Astrocyte (in vitro differentiated cells and primary cell): ENCODE data around the gene RNASEL. TPM values are rescaled to one million over a fixed set of nuclear protein-coding genes. Genes with fewer than 3 reads are reported as not detected.

ENCODE experiments used
- DNase-seq: peaks from one replicate; pipeline ENCODE4 v3.0.0-alpha.2; 2010; ENCODE audit warnings: low read depth
- FAIRE-seq: peaks from 2 replicates; lab custom pipeline; 2011; peaks lifted over from hg19 to GRCh38; lab: Jason Lieb, UNC
- H2AFZ ChIP-seq: 2 replicates; pipeline ENCODE4 v1.6.0; 2012; ENCODE audit warnings: low read depth, low read length, inconsistent platforms
- H3K27ac ChIP-seq: 2 replicates; pipeline ENCODE4 v1.5.1; 2011; ENCODE audit warnings: low read depth, low read length, inconsistent platforms
- H3K27me3 ChIP-seq: 2 replicates; pipeline ENCODE4 v1.6.0; 2011; ENCODE audit warnings: low read length, inconsistent platforms; ENCODE audit not compliant: insufficient read depth
- H3K36me3 ChIP-seq: 2 replicates; pipeline ENCODE4 v1.5.1; 2011; ENCODE audit warnings: low read length, inconsistent platforms; ENCODE audit not compliant: insufficient read depth
- H3K4me1 ChIP-seq: 2 replicates; pipeline ENCODE4 v1.5.1; 2011; ENCODE audit warnings: low read length, inconsistent platforms; ENCODE audit not compliant: insufficient read depth
- H3K4me2 ChIP-seq: 2 replicates; pipeline ENCODE4 v1.6.0; 2012; ENCODE audit warnings: low read length, inconsistent platforms
- H3K4me3 ChIP-seq: 2 replicates; pipeline ENCODE4 v1.5.1; 2011; ENCODE audit warnings: low read depth, mild to moderate bottlenecking, low read length, inconsistent platforms; ENCODE audit not compliant: insufficient read depth
- H3K79me2 ChIP-seq: 2 replicates; pipeline ENCODE4 v1.6.0; 2012; ENCODE audit warnings: mild to moderate bottlenecking, low read length, inconsistent platforms; ENCODE audit not compliant: insufficient read depth
- H3K9ac ChIP-seq: 2 replicates; pipeline ENCODE4 v1.6.0; 2012; ENCODE audit warnings: mild to moderate bottlenecking, low read length, inconsistent platforms
- H3K9me3 ChIP-seq: 2 replicates; pipeline ENCODE4 v1.5.1; 2012; ENCODE audit warnings: low read depth, mild to moderate bottlenecking, low read length, inconsistent platforms; ENCODE audit not compliant: insufficient read depth
- H4K20me1 ChIP-seq: 2 replicates; pipeline ENCODE4 v1.6.0; 2012; ENCODE audit warnings: low read length, inconsistent platforms; ENCODE audit not compliant: insufficient read depth
- H3K27ac Mint-ChIP-seq: one replicate; pipeline ENCODE4 v1.8.0; 2021; ENCODE audit warnings: mild to moderate bottlenecking, mixed read lengths; ENCODE audit not compliant: unreplicated experiment
- H3K27me3 Mint-ChIP-seq: one replicate; pipeline ENCODE4 v1.8.0; 2021; ENCODE audit warnings: low read depth, mixed read lengths; ENCODE audit not compliant: unreplicated experiment
- H3K36me3 Mint-ChIP-seq: one replicate; pipeline ENCODE4 v1.8.0; 2021; ENCODE audit warnings: low read depth, mixed read lengths; ENCODE audit not compliant: unreplicated experiment
- H3K4me1 Mint-ChIP-seq: one replicate; pipeline ENCODE4 v1.8.0; 2021; ENCODE audit warnings: low read depth, mixed read lengths; ENCODE audit not compliant: unreplicated experiment
- H3K4me3 Mint-ChIP-seq: one replicate; pipeline ENCODE4 v1.8.0; 2021; ENCODE audit warnings: mild to moderate bottlenecking, moderate library complexity, mixed read lengths; ENCODE audit not compliant: unreplicated experiment
- H3K9me3 Mint-ChIP-seq: one replicate; pipeline ENCODE4 v1.8.0; 2021; ENCODE audit warnings: mild to moderate bottlenecking, mixed read lengths; ENCODE audit not compliant: unreplicated experiment
- CTCF ChIP-seq: IDR thresholded peaks from 2 replicates; pipeline ENCODE4 v1.5.1; 2011; ENCODE audit warnings: low read depth, mild to moderate bottlenecking, inconsistent platforms, low read length, moderate library complexity; ENCODE audit not compliant: insufficient read depth
- EZH2 ChIP-seq: IDR thresholded peaks from 2 replicates; pipeline ENCODE4 v1.6.1; 2012; ENCODE audit warnings: mild to moderate bottlenecking, low read length, inconsistent platforms; ENCODE audit not compliant: insufficient read depth
- total RNA-seq: library from RNA; stranded (reverse); gene quantifications from 2 replicates; pipeline ENCODE4 v1.2.1, GENCODE V29; 2021

Gene RNASEL
- total RNA-seq, 1 donor from 2014 or later, result 1.8 TPM

GRCh38 chr1:182620924-182621585 lies 32.0 kb upstream of the RNASEL start:
- no peak overlapping the region for H3K4me2 ChIP-seq
- H3K4me1 ChIP-seq, result peaks cover 13% of the 10 kb centered on the region
- H4K20me1 ChIP-seq, result no peaks in the 10 kb centered on the region
- no peak for FAIRE-seq
- DNase-seq, result no peak
- no peak overlapping the region for H3K27ac Mint-ChIP-seq
- no peaks in the 10 kb centered on the region for H3K79me2 ChIP-seq
- H3K4me3 Mint-ChIP-seq, result no peak overlapping the region
- H3K27me3 Mint-ChIP-seq, result peaks cover 3% of the 10 kb centered on the region
- no peaks in the 10 kb centered on the region for H3K9me3 ChIP-seq
- H3K36me3 ChIP-seq, result no peaks in the 10 kb centered on the region
- no peaks in the 10 kb centered on the region for H3K36me3 Mint-ChIP-seq
- H3K4me1 Mint-ChIP-seq, result peaks cover 40% of the 10 kb centered on the region
- H3K9me3 Mint-ChIP-seq, result peaks cover 2% of the 10 kb centered on the region
- no peaks in the 10 kb centered on the region for H3K27me3 ChIP-seq
- no peak for TF ChIP-seq CTCF
- TF ChIP-seq EZH2, result no peak
- H3K9ac ChIP-seq, result no peak overlapping the region
- H3K27ac ChIP-seq, result no peak overlapping the region
- H2AFZ ChIP-seq, result no peak overlapping the region
- no peak overlapping the region for H3K4me3 ChIP-seq

GRCh38 chr1:182617734-182618351 lies 28.8 kb upstream of the RNASEL start:
- Histone ChIP-seq H3K27me3 (peaks cover 7% of the 10 kb centered on the region), H3K4me3 (no peak overlapping the region), H4K20me1 (no peaks in the 10 kb centered on the region), H2AFZ (no peak overlapping the region), H3K4me1 (peaks cover 24% of the 10 kb centered on the region), H3K79me2 (no peaks in the 10 kb centered on the region), H3K36me3 (no peaks in the 10 kb centered on the region), H3K9ac (no peak overlapping the region), H3K9me3 (no peaks in the 10 kb centered on the region), H3K27ac (no peak overlapping the region), H3K4me2 (peak overlapping the region; percentile 47)
- Mint-ChIP-seq H3K9me3 (peaks cover 2% of the 10 kb centered on the region), H3K27me3 (peaks cover 2% of the 10 kb centered on the region), H3K4me1 (peaks cover 33% of the 10 kb centered on the region), H3K27ac (peak overlapping the region; percentile 82), H3K4me3 (no peak overlapping the region), H3K36me3 (no peaks in the 10 kb centered on the region)
- peak; percentile 52 for DNase-seq
- no peak for FAIRE-seq
- no peak for TF ChIP-seq CTCF
- no peak for TF ChIP-seq EZH2

- no peak overlapping the region for H3K4me3 ChIP-seq
- Mint-ChIP-seq H3K4me1 (peaks cover 34% of the 10 kb centered on the region), H3K36me3 (no peaks in the 10 kb centered on the region)
Observed at GRCh38 chr1:182617014-182617429, 28.0 kb upstream of the RNASEL start.

More at GRCh38 chr1:182617014-182617429, 28.0 kb upstream of the RNASEL start:
- Mint-ChIP-seq H3K27me3 (peaks cover 2% of the 10 kb centered on the region), H3K4me3 (no peak overlapping the region), H3K27ac (peak overlapping the region; percentile 31), H3K9me3 (no peaks in the 10 kb centered on the region)
- TF ChIP-seq CTCF (no peak), EZH2 (no peak)
- Histone ChIP-seq H3K4me1 (peaks cover 24% of the 10 kb centered on the region), H2AFZ (no peak overlapping the region), H3K36me3 (no peaks in the 10 kb centered on the region), H3K79me2 (no peaks in the 10 kb centered on the region), H3K4me2 (no peak overlapping the region), H3K9ac (no peak overlapping the region), H4K20me1 (no peaks in the 10 kb centered on the region), H3K27me3 (peaks cover 7% of the 10 kb centered on the region), H3K27ac (no peak overlapping the region), H3K9me3 (no peaks in the 10 kb centered on the region)
- DNase-seq (no peak), FAIRE-seq (no peak)
